Skeletal muscle satellite cell (primary cell): Measurements from ENCODE around the gene ETFA.
A peak's percentile ranks its signal among the peaks of the same experiment; 100 is the strongest.

Experiments used
- H3K27me3 ChIP-seq: 2 replicates; pipeline ENCODE4 v1.7.0; 2013; ENCODE audit warnings: low read length; ENCODE audit not compliant: control insufficient read depth, insufficient read depth
- H3K36me3 ChIP-seq: 2 replicates; pipeline ENCODE4 v1.7.0; 2013; ENCODE audit warnings: mild to moderate bottlenecking, control low read depth, low read length; ENCODE audit not compliant: insufficient read depth
- H3K4me1 ChIP-seq: 2 replicates; pipeline ENCODE4 v1.7.0; 2013; ENCODE audit warnings: low read length; ENCODE audit not compliant: control insufficient read depth, insufficient read depth
- H3K4me2 ChIP-seq: 2 replicates; pipeline ENCODE4 v1.7.0; 2013; ENCODE audit warnings: mild to moderate bottlenecking, low read length
- H3K4me3 ChIP-seq: 2 replicates; pipeline ENCODE4 v1.7.0; 2013; ENCODE audit warnings: low read length
- H3K9ac ChIP-seq: 2 replicates; pipeline ENCODE4 v1.7.0; 2013; ENCODE audit warnings: mild to moderate bottlenecking, low read depth, low read length, moderate library complexity
- H3K9me3 ChIP-seq: replicated peaks from 2 replicates; pipeline ENCODE4 v1.7.0; 2013; ENCODE audit warnings: mild to moderate bottlenecking, control low read depth, low read length

Gene ETFA

DNA sequence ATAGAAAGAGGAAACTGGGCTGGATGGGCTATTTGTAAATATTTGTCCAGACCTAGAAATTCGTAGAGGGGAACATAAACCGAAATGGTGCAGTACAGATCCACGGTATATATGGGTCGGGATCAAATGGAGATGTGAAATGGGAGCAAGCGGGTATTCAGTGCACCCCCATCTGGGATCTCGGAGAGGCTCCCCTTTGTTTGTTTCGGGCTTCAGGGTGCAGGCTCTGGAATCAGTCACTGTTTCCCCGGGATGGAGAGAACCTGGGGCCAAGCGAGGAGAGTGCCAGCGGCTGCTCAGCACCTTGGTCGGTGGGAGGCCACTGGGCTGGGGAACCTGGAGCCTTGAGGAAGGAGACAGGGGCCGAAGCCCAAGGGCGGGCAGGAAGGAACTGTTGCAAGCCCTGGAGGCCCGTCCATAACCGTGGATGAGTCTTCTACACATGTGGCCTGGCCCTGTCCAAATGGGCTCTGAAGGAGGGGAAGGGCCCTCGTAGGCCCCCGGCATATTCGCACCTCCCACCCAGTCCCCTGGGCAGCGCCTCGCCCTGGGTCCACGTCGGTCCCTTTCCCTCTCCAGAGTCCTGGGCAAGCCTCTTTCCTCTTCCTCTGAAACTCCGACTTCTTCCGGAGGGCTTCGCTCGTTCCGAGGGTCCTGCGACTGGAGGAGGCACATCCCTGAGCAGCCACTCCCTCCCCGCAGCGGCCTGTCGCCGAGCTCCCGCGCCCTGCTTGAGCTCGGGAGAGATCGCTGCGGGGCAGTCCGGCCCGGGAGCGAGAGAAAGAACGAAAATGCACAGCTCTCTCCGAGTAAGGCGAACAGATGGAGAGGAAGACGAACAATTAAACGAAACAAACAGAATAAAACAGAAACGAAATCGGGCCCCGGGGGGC lies 28.3 kb upstream of the ETFA start:
- peaks cover 69% of the 10 kb centered on the region for H3K27me3 ChIP-seq
- peaks cover 14% of the 10 kb centered on the region for H3K36me3 ChIP-seq
- H3K4me1 ChIP-seq = peaks cover 44% of the 10 kb centered on the region
- H3K4me2 ChIP-seq = peak overlapping the region; percentile 94
- no peaks in the 10 kb centered on the region for H3K9me3 ChIP-seq
- peak overlapping the region; percentile 41 for H3K9ac ChIP-seq
- peak overlapping the region; percentile 67 for H3K4me3 ChIP-seq

DNA sequence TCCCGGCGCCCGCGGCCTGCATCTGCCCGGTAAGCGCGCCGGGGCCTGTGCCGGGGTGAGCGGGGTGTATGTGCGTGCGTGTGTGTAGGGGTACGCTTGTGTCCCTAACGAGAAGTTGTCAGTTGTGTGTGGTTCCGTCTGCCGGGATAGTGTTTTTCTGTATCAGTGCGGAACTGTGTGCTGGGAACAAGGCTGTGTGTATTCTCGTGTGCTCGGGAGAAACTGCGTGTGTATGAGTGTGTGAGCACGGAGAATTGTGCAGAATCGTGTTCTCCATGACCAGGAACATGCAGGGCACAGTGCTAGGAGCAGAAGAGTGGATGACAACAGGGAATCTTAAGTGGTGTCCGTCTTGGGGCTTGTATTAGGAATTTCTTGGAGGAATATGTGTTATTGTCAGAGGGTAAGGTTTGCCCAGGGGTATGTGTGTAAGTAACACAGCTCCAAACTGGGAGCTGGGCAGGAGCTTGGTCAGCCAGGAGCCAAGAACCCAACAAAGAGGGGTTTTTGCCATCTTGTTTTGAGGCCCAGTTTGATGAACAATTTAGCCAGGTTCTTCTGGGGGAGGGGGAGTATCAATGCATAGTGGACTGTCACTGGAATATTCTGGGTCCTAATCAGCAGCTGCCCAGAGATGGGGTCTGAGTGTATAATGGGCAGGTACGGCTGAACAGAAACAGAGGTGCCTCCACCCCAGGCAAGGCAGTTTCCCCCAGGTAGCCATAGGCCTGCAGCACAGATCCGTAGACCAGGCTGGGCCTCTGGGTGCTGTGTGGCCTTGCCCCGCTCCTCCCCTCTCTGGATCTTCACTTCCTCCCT lies 27.4 kb upstream of the ETFA start:
- H3K4me3 ChIP-seq = peak overlapping the region; percentile 75
- no peak overlapping the region for H3K9ac ChIP-seq
- peaks cover 44% of the 10 kb centered on the region for H3K4me1 ChIP-seq
- peak overlapping the region; percentile 94 for H3K4me2 ChIP-seq
- H3K27me3 ChIP-seq = peaks cover 61% of the 10 kb centered on the region
- peaks cover 14% of the 10 kb centered on the region for H3K36me3 ChIP-seq
- no peaks in the 10 kb centered on the region for H3K9me3 ChIP-seq

- peaks cover 44% of the 10 kb centered on the region for H3K4me1 ChIP-seq
- no peaks in the 10 kb centered on the region for H3K9me3 ChIP-seq
- H3K27me3 ChIP-seq = peaks cover 53% of the 10 kb centered on the region
- H3K36me3 ChIP-seq = peaks cover 14% of the 10 kb centered on the region
- peak overlapping the region; percentile 75 for H3K4me3 ChIP-seq
- H3K9ac ChIP-seq = peak overlapping the region; percentile 68
- peak overlapping the region; percentile 94 for H3K4me2 ChIP-seq
These were observed 26.6 kb upstream of the ETFA start for GRCh38 chr15:76337696-76338485.

DNA sequence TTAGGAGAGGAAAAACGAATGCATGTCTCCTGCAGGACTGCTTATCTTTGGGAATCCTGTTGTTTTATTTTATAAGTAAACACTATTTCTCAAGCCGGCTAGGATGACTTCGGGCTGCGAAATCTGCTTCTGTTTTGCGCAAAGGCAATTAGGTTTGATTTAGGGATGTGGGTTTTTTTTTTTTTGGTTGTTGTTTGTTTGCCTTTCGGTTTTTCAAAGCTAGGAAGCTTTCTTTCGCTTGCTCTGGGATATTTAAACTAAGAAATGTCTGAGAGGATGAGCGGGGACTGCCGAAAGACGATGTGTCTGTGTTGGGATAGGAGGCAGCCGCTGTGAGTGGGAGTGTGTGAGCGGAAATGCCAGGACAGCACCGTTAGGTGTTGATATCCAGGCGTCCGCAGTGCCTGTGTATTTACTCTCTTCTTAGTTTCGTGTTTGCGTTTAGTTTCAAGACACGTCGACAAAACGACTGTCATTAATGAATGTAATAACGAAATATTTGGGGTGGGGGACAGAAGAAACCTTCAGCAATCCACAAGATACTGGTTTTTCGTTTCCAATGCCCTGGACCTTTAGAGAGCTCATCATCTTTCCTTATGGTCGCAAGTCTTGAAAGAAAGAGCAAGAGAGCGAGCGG lies 25.9 kb upstream of the ETFA start:
- Histone ChIP-seq H3K9me3 (no peaks in the 10 kb centered on the region), H3K36me3 (peaks cover 13% of the 10 kb centered on the region), H3K27me3 (peaks cover 51% of the 10 kb centered on the region), H3K4me1 (peaks cover 41% of the 10 kb centered on the region), H3K9ac (peak overlapping the region; percentile 68), H3K4me3 (peak overlapping the region; percentile 75), H3K4me2 (peak overlapping the region; percentile 94)

- Histone ChIP-seq H3K9ac (peak within 1 kb of the TSS; percentile 76), H3K4me2 (peak within 1 kb of the TSS; percentile 94), H3K4me1 (peaks cover 41% of the 10 kb centered on the region), H3K9me3 (no peaks in the 10 kb centered on the region), H3K36me3 (peaks cover 6% of the 10 kb centered on the region), H3K27me3 (peaks cover 43% of the 10 kb centered on the region), H3K4me3 (peak within 1 kb of the TSS; percentile 75)
These were observed 25.2 kb upstream of the ETFA start, which contains the start of gene ISL2 for GRCh38 chr15:76336254-76337058. Gene ISL2, plus strand, starts transcription at chr15:76336773. Its CDS starts 111 bp downstream, at chr15:76336884.

GRCh38 chr15:76335307-76336253 lies 24.3 kb upstream of the ETFA start:
- H3K36me3 ChIP-seq = peaks cover 2% of the 10 kb centered on the region
- H3K4me3 ChIP-seq = peak overlapping the region; percentile 75
- no peaks in the 10 kb centered on the region for H3K9me3 ChIP-seq
- peaks cover 36% of the 10 kb centered on the region for H3K4me1 ChIP-seq
- peak overlapping the region; percentile 94 for H3K4me2 ChIP-seq
- peak overlapping the region; percentile 76 for H3K9ac ChIP-seq
- H3K27me3 ChIP-seq = peaks cover 35% of the 10 kb centered on the region

DNA sequence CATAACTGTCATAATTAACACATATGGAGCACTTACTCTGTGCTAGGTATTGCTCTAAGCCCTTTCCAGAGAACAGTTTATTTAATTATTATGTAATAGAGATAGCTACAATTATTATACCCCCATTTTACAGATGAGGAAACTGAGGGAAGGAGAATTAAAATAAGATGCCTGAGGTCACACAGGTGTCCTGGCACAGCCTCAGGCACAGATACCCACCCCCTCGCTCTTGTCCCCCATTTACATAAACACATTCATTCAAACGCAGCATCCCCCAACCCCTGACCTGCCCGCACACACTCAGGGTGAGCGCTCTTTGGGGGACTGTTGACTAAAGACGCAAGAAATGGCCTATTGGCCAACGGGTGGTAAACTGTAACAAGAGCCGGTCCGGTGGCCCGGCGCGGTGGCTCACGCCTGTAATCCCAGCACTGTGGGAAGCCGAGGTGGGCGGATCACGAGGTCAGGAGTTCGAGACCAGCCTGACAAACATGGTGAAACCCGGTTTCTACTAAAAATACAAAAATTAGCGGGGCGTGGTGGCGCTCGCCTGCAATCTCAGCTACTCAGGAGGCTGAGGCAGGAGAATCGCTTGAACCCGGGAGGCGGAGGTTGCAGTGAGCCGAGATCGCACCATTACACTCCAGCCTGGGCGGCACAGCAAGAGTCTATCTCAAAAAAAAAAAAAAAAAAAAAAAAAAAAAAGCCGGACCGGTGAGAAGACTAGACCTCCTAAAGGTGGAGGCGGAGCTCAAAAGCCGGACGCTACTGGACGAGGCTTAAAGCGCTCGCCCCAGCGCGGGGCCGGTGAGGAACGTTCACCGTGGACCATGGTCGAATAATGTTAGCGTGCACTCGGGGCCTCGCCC lies 23.4 kb upstream of the ETFA start:
- Histone ChIP-seq H3K9me3 (no peaks in the 10 kb centered on the region), H3K27me3 (peaks cover 26% of the 10 kb centered on the region), H3K4me2 (peak overlapping the region; percentile 94), H3K4me3 (no peak overlapping the region), H3K4me1 (peaks cover 27% of the 10 kb centered on the region), H3K9ac (peak overlapping the region; percentile 76), H3K36me3 (no peaks in the 10 kb centered on the region)

DNA sequence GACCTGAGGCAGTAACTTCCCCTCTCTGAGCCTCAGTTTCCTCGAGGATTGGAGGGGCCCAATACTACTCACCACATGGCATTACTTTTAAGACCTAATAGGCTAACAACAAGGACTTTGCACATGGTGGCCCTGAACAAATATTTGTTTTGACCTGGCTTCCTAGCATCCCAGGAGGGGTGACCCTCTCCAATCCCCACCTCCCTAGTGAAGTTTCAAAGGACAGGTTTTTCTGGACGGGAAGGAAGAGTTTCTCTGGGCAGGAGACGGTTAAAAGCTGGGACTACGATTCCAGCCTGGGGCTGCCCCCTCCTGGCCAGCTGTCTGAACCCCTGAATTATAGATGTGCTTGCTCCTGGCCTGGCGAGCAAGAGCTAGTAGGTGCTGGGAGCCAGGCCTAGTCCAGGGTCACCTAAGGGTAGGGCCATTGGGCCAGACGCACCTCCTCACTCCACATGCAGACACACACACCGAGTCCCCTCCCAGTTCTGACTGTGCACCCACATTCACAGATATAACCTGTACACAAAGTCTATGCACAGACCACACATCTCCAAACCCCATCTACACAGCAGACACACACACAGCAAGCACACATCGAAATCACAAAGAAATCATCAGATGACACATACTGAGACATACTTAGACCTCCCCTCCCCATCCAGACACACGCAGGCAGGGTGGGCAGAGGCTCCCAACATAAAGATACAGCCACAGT lies 22.6 kb upstream of the ETFA start:
- Histone ChIP-seq H3K4me1 (peaks cover 23% of the 10 kb centered on the region), H3K36me3 (no peaks in the 10 kb centered on the region), H3K27me3 (peaks cover 18% of the 10 kb centered on the region), H3K4me3 (no peak overlapping the region), H3K4me2 (no peak overlapping the region), H3K9ac (no peak overlapping the region), H3K9me3 (no peaks in the 10 kb centered on the region)
